Middle frontal gyrus (tissue), 1 donor: ENCODE data around the gene ASS1.
"Not testable (repeated sequence)": the region's sequence is repeated elsewhere in the genome, so short reads cannot be mapped to it uniquely, and the experiment has no call there.

ENCODE experiments used
- DNase-seq: peaks from one replicate; pipeline ENCODE4 v3.0.0-alpha.2; 2015; ENCODE audit warnings: low spot score; ENCODE audit errors: extremely low spot score

Gene ASS1

DNA sequence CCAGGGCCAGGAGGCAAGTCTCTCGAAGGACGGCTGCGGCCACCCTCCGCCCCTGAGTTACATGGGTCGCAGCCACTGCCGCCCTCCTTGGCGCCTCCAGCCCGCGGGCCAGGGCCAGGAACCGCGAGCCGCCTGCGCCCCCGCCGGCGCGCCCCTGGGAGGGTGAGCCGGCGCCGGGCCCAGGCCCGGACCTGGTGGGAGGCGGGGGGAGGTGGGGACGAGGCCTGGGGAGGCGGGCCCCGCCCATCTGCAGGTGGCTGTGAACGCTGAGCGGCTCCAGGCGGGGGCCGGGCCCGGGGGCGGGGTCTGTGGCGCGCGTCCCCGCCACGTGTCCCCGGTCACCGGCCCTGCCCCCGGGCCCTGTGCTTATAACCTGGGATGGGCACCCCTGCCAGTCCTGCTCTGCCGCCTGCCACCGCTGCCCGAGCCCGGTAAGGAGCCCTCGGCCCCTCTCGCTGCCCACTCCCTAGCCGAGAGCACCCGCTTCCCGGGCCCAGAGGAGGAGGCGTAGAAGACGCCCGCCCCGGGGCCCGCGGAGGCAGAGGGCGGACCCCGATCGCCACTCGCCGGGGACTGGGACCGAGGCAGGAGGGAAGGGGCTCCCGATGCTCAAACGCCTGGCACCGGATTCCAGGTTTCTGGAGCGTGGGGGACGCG is at the start of gene ASS1:
Gene ASS1 (plus strand): TSS at position 397 of the 657 bp plus-strand sequence. CDS start 7,268 bp downstream, outside the sequence.
- no peak for DNase-seq

- no peak for DNase-seq
Measured at GRCh38 chr9:130395810-130396435, 48.8 kb upstream of the ASS1 start.

DNA sequence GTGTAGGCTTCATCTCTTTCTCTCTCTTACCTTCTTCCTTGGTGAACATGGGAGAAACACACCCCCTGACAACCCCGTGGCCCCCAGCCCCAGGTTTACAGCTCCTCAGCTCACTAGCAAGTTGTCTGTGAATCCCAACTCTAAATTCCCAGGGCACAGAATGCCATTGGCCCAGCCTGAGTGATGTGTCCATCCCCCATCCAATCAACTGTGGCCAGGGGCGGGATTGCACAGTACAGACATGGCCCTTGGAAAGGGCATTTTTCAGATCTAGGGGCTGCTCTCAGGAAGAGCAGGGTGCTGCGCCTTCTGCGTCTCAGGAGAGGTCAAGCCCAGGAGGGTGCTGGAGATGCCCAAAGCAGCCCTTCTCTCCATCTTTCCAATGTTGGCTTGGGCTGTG is 48.2 kb upstream of the ASS1 start:
- DNase-seq: no peak

- DNase-seq: no peak
Measured at GRCh38 chr9:130398487-130399240, 46.1 kb upstream of the ASS1 start.

GRCh38 chr9:130399768-130400167 is 45.0 kb upstream of the ASS1 start:
- DNase-seq: no peak

DNA sequence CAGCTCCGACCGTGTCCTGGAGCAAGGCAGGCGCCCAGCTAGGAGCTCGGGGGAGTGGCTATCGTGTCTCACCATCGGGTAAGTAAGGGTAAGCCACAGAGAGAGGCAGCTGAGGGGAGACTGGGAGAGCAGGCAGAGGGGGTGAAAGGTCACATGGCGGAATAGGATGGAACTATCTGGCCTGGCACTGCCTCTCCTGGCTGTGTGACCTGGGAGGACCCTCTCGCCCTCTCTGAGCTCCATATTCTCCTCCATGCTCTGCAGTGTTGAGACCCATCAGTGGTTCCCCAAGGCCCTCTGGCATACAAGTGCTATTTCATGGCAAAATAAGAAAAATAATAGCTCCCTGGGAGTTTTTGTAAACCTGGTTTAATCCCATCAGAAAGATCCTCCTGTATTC is 43.9 kb upstream of the ASS1 start:
- no peak for DNase-seq

DNA sequence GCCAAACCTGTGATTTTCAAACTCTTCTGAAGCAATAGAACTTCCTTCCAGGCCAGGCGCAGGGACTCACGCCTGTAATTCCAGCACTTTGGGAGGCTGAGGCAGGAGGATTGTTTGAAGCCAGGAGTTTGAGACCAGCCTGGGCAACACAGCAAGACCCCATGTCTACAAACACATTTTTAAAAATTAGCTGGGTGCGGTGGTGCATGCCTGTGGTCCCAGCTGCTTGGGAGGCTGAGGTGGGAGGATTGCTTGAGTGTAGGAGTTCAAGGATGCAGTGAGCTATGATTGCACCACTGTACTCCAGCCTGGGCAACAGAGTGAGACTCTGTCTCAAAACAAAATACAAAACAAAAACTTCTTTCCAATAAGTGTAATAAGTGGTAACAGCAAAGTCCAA is 43.0 kb upstream of the ASS1 start:
- DNase-seq: not testable (repeated sequence)

DNA sequence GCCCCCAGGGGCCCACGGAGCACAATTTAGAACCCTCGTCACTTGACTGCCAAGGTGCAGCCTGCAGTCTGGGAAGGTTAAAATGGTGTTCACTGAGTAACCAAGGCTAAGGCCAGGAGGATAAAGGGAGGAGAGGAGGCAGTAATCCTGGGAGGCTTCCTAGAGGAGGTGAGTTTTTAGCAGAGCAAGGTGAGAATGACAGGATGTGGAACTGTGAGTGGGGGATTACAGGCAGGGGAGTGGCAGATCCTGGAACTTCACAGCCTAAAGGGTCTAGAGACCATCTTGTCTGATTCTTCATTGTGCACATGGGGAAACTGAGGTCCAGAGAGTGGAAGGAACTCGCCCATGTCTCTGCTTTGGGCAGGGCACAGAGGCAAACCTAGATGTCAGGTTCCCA is 42.5 kb upstream of the ASS1 start:
- DNase-seq: no peak

DNA sequence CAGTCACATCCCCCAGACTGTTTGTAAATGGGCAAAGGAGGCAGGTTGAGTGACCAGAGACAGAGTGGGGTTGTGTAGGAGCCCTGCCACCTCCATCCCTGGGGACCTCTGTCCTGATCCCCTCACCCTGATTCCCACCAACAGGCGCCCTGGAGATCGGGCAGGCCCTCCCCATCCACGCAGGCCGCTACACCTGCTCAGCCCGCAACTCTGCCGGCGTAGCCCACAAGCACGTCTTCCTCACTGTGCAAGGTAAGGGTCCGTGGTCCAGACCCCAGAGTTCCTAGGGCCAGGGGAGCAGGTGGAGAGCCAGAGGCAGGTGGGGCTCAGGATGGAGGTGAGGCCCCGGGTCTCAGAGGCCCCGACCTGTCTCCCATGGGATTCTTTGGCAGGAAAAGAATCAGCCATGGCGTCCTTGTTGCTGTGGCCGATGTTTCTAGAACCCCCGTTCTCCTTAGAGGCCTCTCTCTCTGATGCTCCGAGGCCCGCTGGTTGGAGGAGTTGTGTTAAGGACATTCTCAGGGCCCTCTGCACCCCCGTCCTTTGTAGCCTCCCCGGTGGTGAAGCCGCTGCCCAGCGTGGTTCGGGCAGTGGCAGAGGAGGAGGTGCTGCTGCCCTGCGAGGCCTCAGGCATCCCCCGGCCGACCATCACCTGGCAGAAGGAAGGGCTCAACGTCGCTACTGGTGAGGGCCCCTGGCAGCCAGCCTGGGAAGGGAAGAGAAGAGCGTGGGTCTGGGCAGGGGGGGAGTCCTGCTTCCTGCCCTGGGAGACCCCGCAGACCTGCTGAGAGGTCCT is 41.9 kb upstream of the ASS1 start:
- DNase-seq: no peak

DNA sequence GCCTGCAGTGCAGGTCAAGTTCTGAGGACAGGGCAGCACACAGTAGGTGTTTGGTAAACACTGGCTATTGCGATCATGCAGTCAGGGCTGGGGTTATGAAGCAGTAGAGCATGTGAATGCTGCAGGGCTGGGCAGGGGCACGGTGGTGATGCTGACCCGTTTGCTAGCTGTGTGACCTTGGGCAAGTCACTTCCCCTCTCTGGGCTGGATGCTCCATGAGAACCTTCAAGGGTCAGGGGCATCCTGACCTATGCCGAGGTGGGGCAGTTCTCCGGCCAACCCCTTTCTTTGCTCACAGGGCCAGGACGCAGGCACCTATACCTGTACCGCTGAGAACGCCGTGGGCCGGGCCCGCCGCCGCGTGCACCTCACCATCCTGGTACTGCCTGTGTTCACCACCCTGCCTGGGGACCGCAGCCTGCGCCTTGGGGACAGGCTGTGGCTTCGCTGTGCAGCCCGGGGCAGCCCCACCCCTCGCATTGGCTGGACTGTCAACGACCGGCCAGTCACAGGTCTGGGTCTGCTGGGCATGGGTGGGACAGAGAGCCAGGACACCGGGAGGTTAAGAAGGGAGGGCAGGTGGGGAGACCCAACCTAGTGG is 39.0 kb upstream of the ASS1 start:
- DNase-seq: no peak

GRCh38 chr9:130406278-130406895 is 38.4 kb upstream of the ASS1 start:
- no peak for DNase-seq

- DNase-seq: no peak
Measured at GRCh38 chr9:130407916-130408663, 36.7 kb upstream of the ASS1 start.

GRCh38 chr9:130408669-130409068 is 36.1 kb upstream of the ASS1 start:
- DNase-seq: no peak

DNA sequence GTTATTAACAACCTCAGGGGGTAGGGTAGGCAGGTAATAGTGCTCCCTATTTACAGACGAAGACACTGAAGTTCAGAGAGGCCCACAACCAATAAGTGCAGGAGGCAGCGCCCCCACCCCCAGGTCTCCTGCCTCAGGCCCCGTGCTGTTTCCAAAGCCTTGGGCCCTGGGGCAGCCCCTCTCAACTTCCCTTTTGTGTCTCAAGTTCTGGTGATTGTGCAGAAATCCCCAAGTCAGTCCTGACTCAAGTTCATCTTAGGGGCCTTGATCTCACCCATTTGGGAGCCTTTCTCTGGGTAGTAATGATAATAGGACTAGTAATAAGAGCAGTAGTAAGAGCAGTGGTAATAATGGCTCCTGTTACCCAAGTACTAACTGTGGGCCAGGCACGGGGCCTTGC is 35.5 kb upstream of the ASS1 start:
- no peak for DNase-seq

- DNase-seq: no peak
Measured at GRCh38 chr9:130410443-130410842, 34.3 kb upstream of the ASS1 start.

DNA sequence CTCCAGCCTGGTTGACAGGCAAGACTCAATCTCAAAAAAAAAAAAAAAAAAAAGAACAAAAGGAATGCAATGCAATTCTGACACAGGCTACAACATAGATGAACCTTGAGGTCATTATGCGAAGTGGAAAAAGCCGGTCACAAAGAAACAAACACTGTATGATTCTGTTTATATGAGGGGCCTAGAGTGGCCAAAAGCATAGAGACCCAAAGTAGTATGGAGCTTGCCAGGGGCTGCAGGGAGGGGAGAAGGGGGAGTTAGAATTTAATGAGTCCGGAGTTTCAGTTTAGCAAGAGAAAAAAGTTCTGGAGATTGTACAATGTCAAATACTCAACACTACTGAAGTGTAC is 33.2 kb upstream of the ASS1 start:
- no peak for DNase-seq

- no peak for DNase-seq
Measured at GRCh38 chr9:130414081-130414731, 30.6 kb upstream of the ASS1 start.

- no peak for DNase-seq
Measured at GRCh38 chr9:130414910-130415746, 29.6 kb upstream of the ASS1 start.

DNA sequence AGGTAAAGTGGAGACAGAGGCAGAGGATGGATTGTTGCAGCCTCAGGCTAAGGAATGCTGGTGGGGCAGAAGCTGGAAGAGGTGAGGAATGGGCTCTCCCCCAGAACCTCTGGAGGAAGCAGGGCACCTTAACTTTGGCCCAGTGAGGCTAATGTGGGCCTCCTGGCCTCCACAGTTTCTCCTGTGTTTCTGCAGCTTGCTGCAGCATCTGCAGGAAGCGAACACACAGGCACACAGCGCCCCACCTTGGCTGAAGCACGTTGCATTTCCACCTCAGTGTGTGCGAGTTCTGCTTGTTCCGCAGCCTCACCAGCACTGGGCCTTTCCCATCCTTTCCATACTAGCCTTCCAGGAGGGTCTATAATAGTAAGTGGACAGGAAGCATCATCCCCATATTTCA is 27.2 kb upstream of the ASS1 start:
- no peak for DNase-seq
